ENCODE results near the gene APBA1.

APBA1 gene

GRCh38 chr9:69377981-69378380 is 294.2 kb downstream of the APBA1 start:
- DNase-seq (ENCODE audit: low read depth in 2 of 2, low spot score in 1 of 2), result no peak
